HUES48 (cell line): Measurements from ENCODE around the gene CALCOCO2.
"Not testable (repeated sequence)": the region's sequence is repeated elsewhere in the genome, so short reads cannot be mapped to it uniquely, and the experiment has no call there.

Source experiments
- H3K27ac ChIP-seq: one replicate; pipeline ENCODE4 v1.7.0; 2013; ENCODE audit warnings: low read depth, low read length, inconsistent platforms
- H3K27me3 ChIP-seq: 2 replicates; pipeline ENCODE4 v1.6.1; 2013; ENCODE audit warnings: mild to moderate bottlenecking, low read length; ENCODE audit not compliant: control insufficient read depth, insufficient read depth
- H3K36me3 ChIP-seq: 2 replicates; pipeline ENCODE4 v1.6.1; 2013; ENCODE audit warnings: low read length; ENCODE audit not compliant: control insufficient read depth, insufficient read depth
- H3K4me1 ChIP-seq: 2 replicates; pipeline ENCODE4 v1.6.1; 2013; ENCODE audit warnings: mild to moderate bottlenecking, low read length; ENCODE audit not compliant: control insufficient read depth, insufficient read depth
- H3K4me3 ChIP-seq: 2 replicates; pipeline ENCODE4 v1.5.1; 2013; ENCODE audit warnings: mild to moderate bottlenecking, low read depth, low read length
- H3K9ac ChIP-seq: 2 replicates; pipeline ENCODE4 v1.6.1; 2013; ENCODE audit warnings: mild to moderate bottlenecking, low read depth, low read length, moderate library complexity
- H3K9me3 ChIP-seq: 2 replicates; pipeline ENCODE4 v1.6.1; 2013; ENCODE audit warnings: low read length; ENCODE audit not compliant: control insufficient read depth, insufficient read depth

Gene CALCOCO2

GRCh38 chr17:48854774-48855476 is 24.1 kb downstream of the CALCOCO2 start:
- Histone ChIP-seq H3K36me3 (peaks cover 14% of the 10 kb centered on the region), H3K4me3 (no peak overlapping the region), H3K9ac (no peak overlapping the region), H3K9me3 (no peaks in the 10 kb centered on the region), H3K27ac (no peak overlapping the region), H3K4me1 (no peaks in the 10 kb centered on the region), H3K27me3 (no peaks in the 10 kb centered on the region)

- H3K9ac ChIP-seq: no peak overlapping the region
- H3K27ac ChIP-seq: no peak overlapping the region
- peaks cover 17% of the 10 kb centered on the region for H3K36me3 ChIP-seq
Observed at GRCh38 chr17:48856122-48856821, 25.4 kb downstream of the CALCOCO2 start.

GRCh38 chr17:48860034-48860433 is 29.2 kb downstream of the CALCOCO2 start:
- no peaks in the 10 kb centered on the region for H3K9me3 ChIP-seq
- no peaks in the 10 kb centered on the region for H3K27me3 ChIP-seq
- no peak overlapping the region for H3K4me3 ChIP-seq
- H3K27ac ChIP-seq: no peak overlapping the region
- no peaks in the 10 kb centered on the region for H3K4me1 ChIP-seq
- peaks cover 6% of the 10 kb centered on the region for H3K36me3 ChIP-seq
- no peak overlapping the region for H3K9ac ChIP-seq

More at GRCh38 chr17:48856122-48856821, 25.4 kb downstream of the CALCOCO2 start:
- Histone ChIP-seq H3K9me3 (no peaks in the 10 kb centered on the region), H3K27me3 (no peaks in the 10 kb centered on the region), H3K4me3 (no peak overlapping the region), H3K4me1 (no peaks in the 10 kb centered on the region)

- Histone ChIP-seq H3K27ac (no peak overlapping the region), H3K36me3 (peaks cover 6% of the 10 kb centered on the region), H3K4me1 (no peaks in the 10 kb centered on the region), H3K9ac (no peak overlapping the region), H3K9me3 (no peaks in the 10 kb centered on the region), H3K27me3 (no peaks in the 10 kb centered on the region), H3K4me3 (no peak overlapping the region)
Observed at GRCh38 chr17:48860456-48860855, 29.6 kb downstream of the CALCOCO2 start.

- Histone ChIP-seq H3K27ac (no peak overlapping the region), H3K27me3 (no peaks in the 10 kb centered on the region)
Observed at GRCh38 chr17:48868916-48869500, 38.2 kb downstream of the CALCOCO2 start.

GRCh38 chr17:48869821-48870318 is 39.0 kb downstream of the CALCOCO2 start:
- Histone ChIP-seq H3K4me3 (no peak overlapping the region), H3K9ac (no peak overlapping the region), H3K27me3 (no peaks in the 10 kb centered on the region), H3K9me3 (no peaks in the 10 kb centered on the region), H3K27ac (no peak overlapping the region), H3K4me1 (no peaks in the 10 kb centered on the region; the same call in 1 of the 2 replicates), H3K36me3 (no peaks in the 10 kb centered on the region)

More at GRCh38 chr17:48868916-48869500, 38.2 kb downstream of the CALCOCO2 start:
- Histone ChIP-seq H3K4me3 (no peak overlapping the region), H3K36me3 (no peaks in the 10 kb centered on the region), H3K9ac (no peak overlapping the region), H3K4me1 (no peaks in the 10 kb centered on the region; the same call in 1 of the 2 replicates), H3K9me3 (no peaks in the 10 kb centered on the region)

- Histone ChIP-seq H3K4me1 (no peaks in the 10 kb centered on the region; the same call in 1 of the 2 replicates), H3K27ac (no peak overlapping the region), H3K9ac (no peak overlapping the region), H3K4me3 (no peak overlapping the region), H3K27me3 (no peaks in the 10 kb centered on the region), H3K9me3 (no peaks in the 10 kb centered on the region), H3K36me3 (no peaks in the 10 kb centered on the region)
Observed at GRCh38 chr17:48871035-48871550, 40.3 kb downstream of the CALCOCO2 start.

GRCh38 chr17:48871551-48872351 is 40.9 kb downstream of the CALCOCO2 start:
- H3K4me1 ChIP-seq: no peaks in the 10 kb centered on the region; the same call in 1 of the 2 replicates
- H3K36me3 ChIP-seq: no peaks in the 10 kb centered on the region
- no peaks in the 10 kb centered on the region for H3K9me3 ChIP-seq
- no peak overlapping the region for H3K4me3 ChIP-seq
- no peaks in the 10 kb centered on the region for H3K27me3 ChIP-seq
- no peak overlapping the region for H3K9ac ChIP-seq
- H3K27ac ChIP-seq: peak overlapping the region; percentile 39

GRCh38 chr17:48872409-48872808 is 41.6 kb downstream of the CALCOCO2 start:
- not testable (repeated sequence) for H3K4me3 ChIP-seq, H3K4me1 ChIP-seq, H3K27ac ChIP-seq, H3K9ac ChIP-seq, H3K27me3 ChIP-seq, H3K36me3 ChIP-seq, H3K9me3 ChIP-seq

GRCh38 chr17:48873209-48873608 is 42.4 kb downstream of the CALCOCO2 start:
- H3K4me1 ChIP-seq: no peaks in the 10 kb centered on the region; the same call in 1 of the 2 replicates
- no peaks in the 10 kb centered on the region for H3K9me3 ChIP-seq
- H3K27me3 ChIP-seq: no peaks in the 10 kb centered on the region
- no peaks in the 10 kb centered on the region for H3K36me3 ChIP-seq
- H3K27ac ChIP-seq: no peak overlapping the region
- no peak overlapping the region for H3K9ac ChIP-seq
- H3K4me3 ChIP-seq: no peak overlapping the region
